HG02970 (cell line): ENCODE results near the gene LEUTX.

Experiments used
- ATAC-seq: cut with Tn5 transposase; IDR thresholded peaks from one replicate; pipeline ENCODE4 v1.9.1; 2021; ENCODE audit warnings: mild to moderate bottlenecking, moderate library complexity, moderate number of reproducible peaks; ENCODE audit not compliant: unreplicated experiment, low FRiP score

The LEUTX gene

DNA sequence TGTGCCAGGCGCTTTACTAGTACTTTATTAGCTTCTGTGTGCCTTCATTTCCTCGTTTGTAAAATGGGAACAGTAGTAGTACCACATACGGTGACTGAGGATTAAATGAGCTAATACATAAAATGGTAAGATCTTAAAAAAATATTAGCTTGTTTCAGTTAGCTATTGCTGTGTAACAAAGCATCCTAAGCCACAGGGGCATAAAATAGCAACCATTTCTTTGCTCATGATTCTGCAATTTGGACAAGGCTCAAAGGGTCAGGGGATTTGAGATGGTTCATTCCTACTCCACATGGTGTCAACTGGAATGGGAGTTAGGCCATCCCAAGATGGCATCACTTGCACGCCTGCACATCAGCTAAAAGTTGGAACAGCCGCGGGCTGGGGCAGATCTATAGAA lies 42.0 kb downstream of the LEUTX start:
- ATAC-seq, result no peak

DNA sequence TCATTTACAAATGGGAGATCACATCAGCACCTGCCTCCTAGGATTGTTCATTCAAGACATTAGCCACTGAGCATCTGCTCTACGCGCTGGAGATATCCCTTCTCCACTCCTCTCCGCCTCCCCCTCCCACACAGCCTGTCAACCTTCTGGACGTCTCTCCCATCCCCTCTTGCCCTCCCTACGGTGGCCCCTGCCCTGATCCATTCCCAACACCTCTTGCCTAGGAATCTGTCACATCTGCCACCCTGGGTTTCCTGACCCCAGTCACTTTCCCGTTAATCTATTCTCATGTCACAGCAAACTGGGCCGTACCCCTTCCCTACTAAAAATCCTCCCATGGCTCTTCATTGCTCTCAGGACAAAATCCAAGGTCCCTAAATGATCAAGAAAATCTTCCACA lies 45.0 kb downstream of the LEUTX start:
- no peak for ATAC-seq

DNA sequence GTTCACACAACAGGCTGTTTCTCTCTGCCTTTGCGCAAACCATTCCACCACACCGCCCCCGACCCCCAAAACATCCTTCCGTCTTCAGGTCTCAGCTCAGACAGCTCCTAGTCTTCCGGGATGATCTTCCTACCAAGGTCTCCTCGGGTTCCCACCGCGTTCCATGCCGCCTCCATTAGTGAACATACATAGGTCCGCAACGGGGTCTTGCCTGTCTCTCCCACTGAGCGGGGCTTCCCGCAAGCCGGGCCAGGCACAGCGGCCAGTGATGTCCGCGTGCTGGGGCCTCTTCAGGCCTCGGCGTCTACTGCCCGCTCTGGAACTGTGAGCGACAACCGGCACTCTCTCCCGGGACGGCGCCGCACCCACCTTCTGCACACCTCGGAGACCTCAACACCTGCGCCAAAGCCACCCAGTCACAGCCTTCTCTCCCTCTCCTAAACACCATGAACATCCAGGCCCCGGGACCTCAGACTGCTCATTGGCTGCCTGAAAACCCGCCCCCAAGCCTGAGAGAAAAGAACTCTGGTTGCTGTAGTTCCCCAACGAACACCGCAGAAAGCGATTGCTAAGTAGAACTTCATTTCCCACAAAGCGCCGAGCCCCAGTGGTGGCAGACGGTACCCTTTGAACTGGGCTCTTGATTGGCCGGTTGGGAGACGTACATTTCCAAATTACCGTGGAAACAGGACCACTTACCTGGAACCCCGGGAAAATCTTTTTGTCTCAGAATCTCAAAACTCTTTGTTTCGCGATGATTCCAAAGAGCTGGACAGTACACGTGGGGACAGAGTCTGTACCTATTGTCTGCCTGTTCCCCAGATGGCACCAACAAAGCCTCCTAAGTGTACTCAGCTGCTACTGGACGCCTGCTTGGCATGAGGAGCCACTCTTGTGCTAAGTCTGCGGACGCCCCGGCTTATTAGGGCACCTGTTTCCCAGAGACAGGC lies 45.8 kb downstream of the LEUTX start:
- peak; percentile 62 for ATAC-seq

DNA sequence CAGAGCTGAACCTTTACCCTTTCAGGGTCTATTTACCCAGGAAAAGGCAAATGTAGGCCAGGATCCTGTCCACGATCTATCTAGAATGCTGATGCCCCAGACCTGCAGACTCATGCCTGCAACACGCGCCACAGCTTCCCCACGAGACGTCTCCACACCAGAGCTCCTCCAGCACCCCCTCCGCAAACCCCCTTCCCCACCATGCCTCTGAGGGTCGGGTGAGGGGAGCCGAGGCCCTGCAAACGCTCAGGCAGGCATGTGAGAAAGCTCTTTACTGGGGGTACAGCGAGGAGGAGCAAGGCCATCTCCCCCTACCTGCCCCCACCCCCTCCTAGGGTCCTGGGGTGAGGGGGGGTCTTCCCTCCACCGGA lies 46.4 kb downstream of the LEUTX start:
- no peak for ATAC-seq

DNA sequence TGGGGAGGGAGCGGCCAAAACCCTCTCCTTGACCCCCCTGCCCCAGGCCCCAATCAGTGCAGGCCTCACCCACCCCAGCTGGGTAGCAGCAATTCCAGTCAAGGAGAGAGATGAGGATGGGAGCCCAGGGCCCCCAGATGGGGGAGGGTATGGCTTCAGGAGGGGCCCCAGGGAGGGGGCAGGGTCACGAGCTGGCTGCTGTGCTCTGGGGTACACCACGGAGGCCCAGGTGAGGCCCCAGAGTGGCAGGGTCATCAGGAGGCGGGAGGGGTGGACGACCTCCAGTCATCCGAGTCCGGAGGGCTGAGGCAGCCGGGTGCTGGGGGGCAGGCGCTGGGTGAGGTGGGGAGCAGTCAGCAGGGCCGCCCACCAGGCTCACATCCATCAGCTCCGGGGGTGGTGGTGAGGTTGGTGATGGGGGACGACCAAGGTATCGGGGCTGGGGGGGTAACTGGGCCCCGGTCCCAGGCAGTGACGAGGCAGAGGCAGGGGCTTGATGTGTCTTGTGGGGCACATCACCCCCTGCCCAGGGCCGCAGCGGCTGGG lies 47.0 kb downstream of the LEUTX start:
- ATAC-seq, result no peak

DNA sequence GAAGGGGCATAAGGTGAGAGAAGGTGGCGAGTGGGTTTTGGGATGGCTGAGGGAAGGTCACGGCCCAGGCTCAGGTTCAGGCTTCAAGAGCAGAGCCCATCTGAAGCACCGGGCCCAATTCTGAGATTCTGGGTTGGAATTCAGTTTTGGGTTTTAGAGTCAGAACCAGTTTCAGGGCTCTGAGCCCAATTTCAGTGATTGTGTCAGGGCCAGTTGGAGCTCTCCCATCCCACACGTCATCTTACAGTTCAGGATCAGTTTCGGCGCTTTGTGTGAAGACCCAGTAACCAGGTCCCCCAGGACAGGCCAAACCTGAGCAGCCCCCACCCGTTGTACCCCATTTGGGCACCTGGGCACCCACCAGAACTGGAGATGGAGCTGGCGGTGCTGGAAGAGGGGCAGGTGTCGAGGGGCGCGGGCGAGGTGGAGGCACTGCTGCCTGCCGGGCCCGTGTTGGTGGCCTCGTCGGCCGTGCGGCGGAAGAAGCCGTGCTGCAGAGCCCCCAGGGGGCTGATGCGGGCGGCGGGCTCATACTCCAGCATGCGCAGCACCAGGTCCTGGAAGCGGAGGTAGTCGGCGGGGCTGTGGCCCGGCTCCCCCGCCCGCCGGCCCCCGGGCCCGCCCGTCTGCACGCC lies 47.8 kb downstream of the LEUTX start:
- ATAC-seq, result no peak

DNA sequence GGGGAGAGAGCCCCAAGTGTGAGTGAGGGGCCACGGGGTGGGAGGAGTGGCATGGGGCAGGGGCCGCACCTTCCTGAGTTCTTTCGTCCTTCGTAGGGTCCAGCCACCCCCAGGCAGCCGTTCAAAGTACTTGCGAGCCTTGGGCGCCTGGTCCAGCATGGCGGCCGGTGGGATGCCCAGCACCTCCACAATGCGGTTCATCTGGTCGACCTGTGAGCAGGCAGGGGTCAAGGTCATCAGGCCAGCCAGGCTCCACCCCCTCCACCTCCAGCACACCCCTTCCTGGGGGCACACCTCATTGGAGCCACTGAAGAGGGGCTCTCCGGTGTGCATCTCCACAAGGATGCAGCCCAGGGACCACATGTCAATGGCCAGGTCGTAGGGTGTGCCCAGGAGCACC lies 48.6 kb downstream of the LEUTX start:
- ATAC-seq, result no peak

DNA sequence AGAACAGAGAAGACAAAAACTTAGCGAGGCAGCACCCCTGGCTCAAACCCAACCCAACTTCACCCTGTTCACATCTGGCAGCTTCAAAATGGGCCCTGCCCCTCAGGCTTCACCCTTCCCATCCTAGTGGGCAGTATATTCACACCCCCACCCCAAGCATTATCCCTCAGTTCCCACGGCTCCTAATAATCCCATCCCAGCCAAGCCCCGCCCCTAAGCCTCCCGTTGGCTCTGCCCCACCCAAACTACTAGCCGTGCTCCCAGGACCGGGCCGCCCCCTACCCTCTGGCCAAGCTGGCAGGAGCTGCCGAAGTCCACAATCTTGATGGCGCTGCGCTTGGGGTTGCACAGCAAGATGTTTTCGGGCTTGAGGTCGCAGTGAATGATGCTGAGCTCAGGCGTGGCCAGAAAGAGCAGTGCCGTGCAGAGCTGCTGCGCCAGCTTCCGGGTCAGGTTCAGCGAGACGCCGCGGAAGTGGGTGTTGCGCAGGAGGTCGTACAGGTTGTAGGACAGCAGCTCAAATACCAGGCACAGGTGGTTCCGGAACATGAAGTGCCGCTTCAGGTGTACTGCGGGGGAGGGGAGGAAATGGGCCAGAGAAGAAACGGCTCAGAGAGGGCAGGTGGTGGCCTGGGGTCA lies 49.5 kb downstream of the LEUTX start:
- ATAC-seq, result no peak

DNA sequence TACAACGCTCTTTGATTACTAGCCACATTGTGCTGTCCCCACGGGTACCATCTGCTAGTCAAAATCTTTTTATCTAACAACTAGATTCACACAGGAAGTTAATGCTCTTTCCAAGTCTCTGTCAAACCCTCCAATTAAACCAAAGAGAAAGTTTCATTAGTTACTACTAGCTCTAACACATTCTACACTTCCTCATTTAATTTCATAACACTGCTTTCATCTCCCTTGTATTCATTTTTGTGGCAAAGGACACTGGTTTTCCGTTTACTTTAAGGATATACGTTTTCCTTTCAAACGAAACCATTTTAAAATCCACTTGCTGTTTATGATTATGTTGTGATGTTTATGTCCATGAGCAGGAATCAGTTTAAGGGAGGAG lies 50.0 kb downstream of the LEUTX start:
- ATAC-seq, result no peak

DNA sequence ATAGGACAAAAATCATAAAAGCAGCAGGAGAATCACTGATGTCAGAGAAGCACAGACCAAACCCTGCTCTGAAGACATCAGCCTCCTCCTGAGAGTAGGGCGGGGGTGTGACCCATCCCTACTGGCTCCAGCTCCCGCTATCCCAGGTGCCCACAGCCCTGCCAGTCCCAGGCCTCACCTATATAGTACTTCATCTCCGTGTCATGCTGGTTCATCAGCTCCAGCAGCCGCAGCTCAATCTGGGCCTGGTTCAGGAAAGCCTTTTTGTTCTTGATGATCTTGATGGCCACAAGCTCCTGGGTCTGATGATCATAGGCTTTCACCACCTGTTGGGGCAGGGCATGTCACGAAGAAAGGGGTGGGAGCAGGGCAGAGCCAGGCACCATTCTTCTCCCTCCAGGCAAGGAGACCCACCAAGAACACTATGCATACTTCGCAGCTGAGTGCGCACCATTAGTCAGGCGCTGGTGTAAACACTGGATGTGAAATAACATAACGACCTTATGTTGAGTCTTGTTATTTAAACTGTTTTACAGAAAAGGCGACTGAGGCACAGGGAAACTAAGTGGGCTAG lies 51.1 kb downstream of the LEUTX start:
- ATAC-seq, result no peak

DNA sequence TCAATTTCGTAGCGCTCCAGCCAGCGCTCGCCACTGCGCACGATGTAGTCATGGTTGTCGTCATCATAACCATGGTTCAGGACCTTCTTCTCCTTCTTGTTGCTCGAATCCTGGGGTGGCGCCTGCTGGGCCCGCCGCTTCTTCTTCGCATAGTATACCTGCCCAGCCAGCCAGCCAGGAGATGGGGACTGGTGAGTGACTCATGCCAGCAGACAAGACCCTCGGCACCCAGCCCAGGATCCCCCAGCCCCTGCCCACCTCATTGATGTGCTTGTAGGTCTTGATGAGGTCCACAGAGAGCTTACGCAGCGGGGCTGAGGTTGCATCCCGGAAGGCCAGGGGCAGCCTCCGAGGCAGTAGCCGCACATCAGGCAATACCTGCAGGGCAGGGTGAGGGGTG lies 51.8 kb downstream of the LEUTX start:
- ATAC-seq, result no peak

DNA sequence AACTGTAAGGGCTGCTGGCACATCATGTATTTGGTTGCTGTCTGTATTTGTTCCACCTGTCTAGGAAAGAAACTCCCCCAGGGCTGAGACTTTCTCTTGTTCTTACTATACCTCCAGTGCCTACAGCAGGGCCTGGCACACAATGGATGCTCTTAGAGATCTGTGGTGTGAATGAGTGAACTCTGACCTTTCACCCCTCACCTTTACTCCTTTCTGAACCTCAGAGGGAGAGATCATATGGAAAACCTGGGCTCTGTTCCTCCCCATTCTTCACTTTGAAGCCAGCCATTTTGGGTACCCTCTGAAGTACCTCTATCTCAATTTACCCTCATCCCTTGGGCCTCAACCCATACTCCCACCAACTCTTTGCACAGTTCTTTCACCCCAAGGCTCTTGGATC lies 52.2 kb downstream of the LEUTX start:
- ATAC-seq, result no peak

DNA sequence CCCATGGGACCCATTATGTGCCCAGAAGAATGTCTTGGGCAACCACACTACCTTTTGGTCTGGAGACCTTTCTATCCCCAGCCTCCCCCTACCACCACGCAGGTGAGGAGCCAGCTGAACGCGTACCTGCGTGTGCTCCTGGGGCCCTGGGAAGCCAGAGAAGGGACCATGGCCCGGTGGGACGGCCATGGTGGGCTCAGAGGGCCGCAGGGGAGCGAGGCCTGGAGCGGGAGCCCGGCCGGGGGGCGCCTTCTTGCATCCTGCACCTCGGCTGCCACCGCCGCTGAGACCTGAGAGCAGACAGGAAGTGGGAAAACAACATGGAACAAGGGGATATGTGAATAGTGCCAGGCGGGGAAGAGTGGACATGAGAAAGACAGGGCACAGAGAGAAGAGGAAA lies 53.0 kb downstream of the LEUTX start:
- no peak for ATAC-seq

DNA sequence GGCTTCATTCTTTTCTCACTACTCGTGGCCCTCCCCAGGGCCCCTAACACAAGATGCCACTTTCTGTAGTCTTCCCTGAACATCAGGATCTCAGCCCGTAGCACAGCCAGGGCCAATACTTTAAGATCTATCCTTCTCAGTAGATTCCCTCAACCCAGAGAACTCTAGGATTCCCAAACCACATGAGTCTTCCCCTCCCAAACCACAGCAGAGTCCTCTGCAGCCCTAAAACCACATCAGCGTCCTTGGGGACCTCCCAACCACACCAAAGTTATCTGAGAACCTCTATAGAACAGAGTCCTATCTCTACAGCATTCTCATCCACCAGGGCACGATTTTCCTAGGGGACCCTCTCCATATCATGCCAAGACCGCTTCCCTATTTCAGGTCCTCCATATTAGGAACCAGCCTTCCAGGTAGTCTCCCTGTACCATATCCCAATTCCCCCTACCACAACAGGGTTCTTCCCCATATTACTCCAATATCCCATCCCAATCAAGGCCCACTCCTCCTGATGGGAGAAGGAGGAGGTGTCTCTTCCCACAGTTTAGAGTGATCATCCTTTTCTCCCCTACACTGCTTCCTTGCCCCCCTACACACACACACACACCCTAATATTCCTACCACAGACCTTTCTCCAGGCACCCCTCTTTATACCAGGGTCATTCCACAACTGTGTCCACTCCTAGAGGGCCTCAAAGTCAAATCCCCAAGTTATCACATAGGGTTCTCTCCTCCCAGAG lies 53.9 kb downstream of the LEUTX start:
- no peak for ATAC-seq

DNA sequence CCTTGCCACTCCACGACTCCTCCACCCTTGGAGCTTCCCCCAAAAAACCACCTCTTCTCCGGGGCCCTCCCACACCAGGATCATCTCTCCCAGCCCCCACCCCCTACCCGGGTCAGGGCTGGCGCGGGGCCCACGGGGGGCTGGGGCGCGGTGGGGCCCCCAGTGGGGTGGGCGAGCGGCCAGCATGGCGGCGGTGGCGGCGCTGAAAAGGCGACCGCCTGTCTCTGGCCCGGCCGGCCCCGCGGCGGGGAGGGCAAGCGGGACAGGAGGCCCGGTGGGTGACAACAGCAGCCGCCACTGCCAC lies 54.5 kb downstream of the LEUTX start:
- no peak for ATAC-seq

DNA sequence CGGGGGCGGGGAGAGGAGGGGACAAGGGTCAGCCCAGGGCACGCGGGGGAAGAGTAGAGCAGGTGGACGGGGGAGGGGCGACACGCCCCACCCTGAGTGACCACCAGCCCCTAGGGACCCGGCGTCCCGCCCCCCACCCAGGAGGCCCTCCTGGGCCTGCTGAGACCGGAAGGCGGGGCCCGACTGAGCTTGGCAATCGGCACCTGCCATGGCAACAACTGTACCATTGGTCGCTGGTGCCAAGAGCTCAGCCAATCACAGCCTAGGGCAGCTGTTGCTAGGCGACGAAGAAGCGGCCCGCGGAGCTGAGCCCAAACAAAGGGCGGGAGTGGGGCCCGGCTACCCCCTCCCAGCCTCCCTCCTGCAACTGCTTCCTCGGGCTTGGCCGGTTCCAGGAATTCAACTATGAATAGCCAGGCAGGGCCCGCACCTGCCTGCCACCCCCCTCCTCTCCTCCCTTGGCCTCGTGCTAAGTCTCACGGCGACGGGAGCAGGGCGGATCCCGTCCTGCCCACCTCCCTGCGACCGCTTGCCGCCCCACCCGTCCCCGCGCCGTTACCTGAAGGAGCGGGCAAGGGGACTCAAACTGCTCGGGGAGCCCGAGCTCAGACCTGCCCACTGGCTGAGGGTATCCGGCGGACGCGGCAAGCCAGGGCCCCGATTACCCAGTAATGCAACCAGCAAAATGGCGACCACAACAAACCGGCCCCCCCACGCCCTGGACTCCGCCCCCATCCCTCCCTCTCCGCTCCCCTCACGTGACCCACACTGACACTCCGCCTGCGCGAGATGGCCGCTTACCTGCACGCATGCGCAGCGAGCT lies 55.0 kb downstream of the LEUTX start, which contains the start of gene DYRK1B:
TSS of gene DYRK1B (minus strand) at position 699 of the 823 bp plus-strand sequence. CDS start 2,295 bp downstream, outside the sequence.
- ATAC-seq, result peak; percentile 89

DNA sequence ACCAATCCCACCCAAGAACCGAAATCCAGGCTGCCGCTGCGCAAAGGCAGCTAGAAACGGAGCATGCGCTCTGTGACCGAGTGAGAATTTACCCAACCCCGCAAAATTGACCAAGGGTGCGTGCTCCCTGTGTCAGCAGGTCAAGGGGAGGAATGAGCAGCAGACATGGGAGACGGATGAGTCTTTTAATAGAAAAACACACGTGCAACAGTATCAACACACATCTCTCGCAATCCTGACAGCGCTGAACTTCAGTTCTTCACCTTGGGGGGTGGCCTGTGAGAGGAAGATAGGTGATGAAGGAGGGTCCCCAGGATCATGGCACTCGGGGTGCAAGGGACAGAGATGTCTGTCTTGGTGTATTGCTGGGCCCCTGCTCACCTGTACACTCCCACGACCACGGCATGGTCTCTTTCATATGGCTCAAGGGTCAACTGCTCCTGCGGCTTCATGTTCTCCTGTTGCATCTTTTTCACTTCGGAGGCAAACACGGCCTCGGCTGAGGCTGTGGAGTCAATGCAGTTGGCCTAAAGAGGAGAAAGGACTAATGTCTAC lies 55.7 kb downstream of the LEUTX start:
- ATAC-seq, result no peak
